Activated B cell treated with CpG ODN at 0.5 μM for 24 hours (primary cell): ENCODE results near the gene ARL6IP5. TPM values are rescaled to one million over a fixed set of nuclear protein-coding genes. Genes with fewer than 3 reads are reported as not detected.

ENCODE experiments used
- ATAC-seq: fragments of 200-7000 bp; cut with Tn5 transposase; one replicate; pipeline ENCODE4 v1.10.0; 2021; ENCODE audit warnings: low read depth, mild to moderate bottlenecking, moderate library complexity
- CTCF ChIA-PET: fragments of 350-600 bp; sonication (Branson Sonifier 250); formaldehyde crosslinking; loops from one replicate; lab custom pipeline; 2021; ENCODE audit warnings: antibody characterized with exemption; lab: Charles Lee
- POLR2A ChIA-PET: fragments of 350-600 bp; sonication (Branson Sonifier 250); formaldehyde crosslinking; loops from one replicate; lab custom pipeline; 2021; ENCODE audit warnings: antibody characterized with exemption; lab: Charles Lee
- DNase-seq: peaks from one replicate; pipeline ENCODE4 v3.0.0; 2022
- H3K27ac Mint-ChIP-seq: one replicate; pipeline ENCODE4 v1.8.0; 2020; ENCODE audit warnings: mixed read lengths
- H3K27me3 Mint-ChIP-seq: one replicate; pipeline ENCODE4 v1.8.0; 2021; ENCODE audit warnings: mixed read lengths
- H3K36me3 Mint-ChIP-seq: one replicate; pipeline ENCODE4 v1.8.0; 2021; ENCODE audit warnings: low read depth, mixed read lengths
- H3K4me1 Mint-ChIP-seq: one replicate; pipeline ENCODE4 v1.8.0; 2021; ENCODE audit warnings: mixed read lengths
- H3K4me3 Mint-ChIP-seq: one replicate; pipeline ENCODE4 v1.8.0; 2020; ENCODE audit warnings: mild to moderate bottlenecking, mixed read lengths
- H3K9me3 Mint-ChIP-seq: one replicate; pipeline ENCODE4 v1.8.0; 2020; ENCODE audit warnings: mixed read lengths
- CTCF ChIP-seq: fragments of 200-600 bp; IDR thresholded peaks from one replicate; pipeline ENCODE4 v1.8.0; 2022; ENCODE audit warnings: antibody characterized with exemption, mild to moderate bottlenecking
- intact Hi-C: fragments of 100-400 bp; cut with micrococcal nuclease; formaldehyde crosslinking; loops from one replicate; pipeline ENCODE4 v1.15.1; 2024
- total RNA-seq: library from RNA; stranded (reverse); gene quantifications from 2 replicates; pipeline ENCODE4 v1.2.3, GENCODE V29; 2022

ARL6IP5 gene
- total RNA-seq, 1 donor from 2014 or later = 77.5 TPM

GRCh38 chr3:69142090-69142489 is 57.4 kb downstream of the ARL6IP5 start:
- H3K4me3 Mint-ChIP-seq = no peak overlapping the region
- H3K27ac Mint-ChIP-seq = no peak overlapping the region
- no peak for TF ChIP-seq CTCF

GRCh38 chr3:69142797-69143454 is 58.2 kb downstream of the ARL6IP5 start:
- TF ChIP-seq CTCF = no peak
- Mint-ChIP-seq H3K4me3 (no peak overlapping the region), H3K27me3 (peaks cover 7% of the 10 kb centered on the region), H3K9me3 (no peaks in the 10 kb centered on the region), H3K4me1 (no peaks in the 10 kb centered on the region), H3K27ac (no peak overlapping the region), H3K36me3 (no peaks in the 10 kb centered on the region)
- intact Hi-C loops = no loop called here
- ATAC-seq = no peak
- ChIA-PET POLR2A (no interaction called here), CTCF (no interaction called here)
- DNase-seq = no peak

More at GRCh38 chr3:69142090-69142489, 57.4 kb downstream of the ARL6IP5 start:
- H3K27me3 Mint-ChIP-seq = peaks cover 5% of the 10 kb centered on the region
- H3K9me3 Mint-ChIP-seq = no peaks in the 10 kb centered on the region
- no peaks in the 10 kb centered on the region for H3K36me3 Mint-ChIP-seq
- intact Hi-C loops = no loop called here
- POLR2A ChIA-PET = no interaction called here
- H3K4me1 Mint-ChIP-seq = no peaks in the 10 kb centered on the region
- ATAC-seq (no peak), DNase-seq (no peak)
- CTCF ChIA-PET = no interaction called here

GRCh38 chr3:69143612-69144011 is 58.9 kb downstream of the ARL6IP5 start:
- H3K27ac Mint-ChIP-seq = no peak overlapping the region
- ATAC-seq (no peak), DNase-seq (no peak)
- H3K36me3 Mint-ChIP-seq = no peaks in the 10 kb centered on the region
- H3K9me3 Mint-ChIP-seq = no peaks in the 10 kb centered on the region
- ChIA-PET POLR2A (no interaction called here), CTCF (no interaction called here)
- H3K27me3 Mint-ChIP-seq = peaks cover 7% of the 10 kb centered on the region
- H3K4me1 Mint-ChIP-seq = no peaks in the 10 kb centered on the region
- intact Hi-C loops = no loop called here
- H3K4me3 Mint-ChIP-seq = no peak overlapping the region
- TF ChIP-seq CTCF = no peak

- no peaks in the 10 kb centered on the region for H3K36me3 Mint-ChIP-seq
- DNase-seq (no peak), ATAC-seq (no peak)
- no peak overlapping the region for H3K27ac Mint-ChIP-seq
- ChIA-PET CTCF (interaction anchor here (1.0 kb wide), 1 partner anchor 17 kb away, joined by 3 read pairs; no protein-coding TSS in a partner anchor), POLR2A (no interaction called here)
- intact Hi-C loops = no loop called here
- H3K4me3 Mint-ChIP-seq = no peak overlapping the region
- no peak for TF ChIP-seq CTCF
- no peaks in the 10 kb centered on the region for H3K9me3 Mint-ChIP-seq
- peaks cover 7% of the 10 kb centered on the region for H3K27me3 Mint-ChIP-seq
- no peaks in the 10 kb centered on the region for H3K4me1 Mint-ChIP-seq
Observed at GRCh38 chr3:69144631-69145245, 60.0 kb downstream of the ARL6IP5 start.

GRCh38 chr3:69145688-69146087 is 61.0 kb downstream of the ARL6IP5 start:
- ChIA-PET CTCF (interaction anchor here (0.7 to 1.0 kb wide), 2 partner anchors 16 to 25 kb away, joined by 3 read pairs; no protein-coding TSS in a partner anchor), POLR2A (no interaction called here)
- no peaks in the 10 kb centered on the region for H3K4me1 Mint-ChIP-seq
- no peak overlapping the region for H3K27ac Mint-ChIP-seq
- H3K27me3 Mint-ChIP-seq = peaks cover 5% of the 10 kb centered on the region
- TF ChIP-seq CTCF = no peak
- ATAC-seq (no peak), DNase-seq (no peak)
- intact Hi-C loops = no loop called here
- H3K9me3 Mint-ChIP-seq = no peaks in the 10 kb centered on the region
- H3K36me3 Mint-ChIP-seq = no peaks in the 10 kb centered on the region
- H3K4me3 Mint-ChIP-seq = no peak overlapping the region
